Measurements from ENCODE around the gene PLCB1.

The PLCB1 gene

DNA sequence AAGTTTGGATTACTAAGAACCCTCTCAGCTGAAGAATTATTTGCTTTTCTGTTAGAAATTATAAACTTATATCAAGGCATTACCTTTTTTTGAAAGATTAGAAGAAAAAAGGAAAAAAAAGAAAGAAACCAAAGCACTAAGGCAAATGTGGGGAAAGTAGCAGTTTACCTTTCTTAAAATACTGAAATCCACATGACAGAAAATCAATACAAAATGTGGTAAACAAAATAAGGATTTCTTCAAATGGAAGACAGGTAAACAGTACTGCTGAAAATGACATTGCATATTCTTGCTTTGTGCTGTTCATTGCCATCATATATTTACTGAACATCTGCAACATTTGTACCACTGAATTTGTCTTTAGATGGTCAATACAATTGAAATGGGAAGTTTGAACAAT lies 525.6 kb downstream of the PLCB1 start:
- no peak for DNase-seq (ENCODE audit: low read depth in 2 of 2)

DNA sequence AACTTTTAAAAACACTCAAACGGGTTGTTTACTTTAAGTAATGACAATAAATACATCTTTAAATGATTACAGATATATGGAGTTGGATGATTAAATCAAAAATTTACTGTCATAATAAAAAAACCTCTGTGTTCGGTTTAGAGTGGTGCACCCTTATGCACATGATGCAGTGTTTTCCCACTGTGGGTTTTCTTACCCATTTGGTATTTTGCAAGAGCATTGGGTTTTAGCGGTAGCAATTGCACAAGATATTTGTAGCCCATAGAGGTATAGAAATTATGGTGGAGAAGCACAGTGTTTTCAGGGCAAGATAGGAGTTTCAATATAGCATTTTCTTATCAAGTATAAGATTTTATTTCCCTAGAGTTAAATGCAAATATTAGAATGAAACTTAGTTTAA lies 526.0 kb downstream of the PLCB1 start:
- no peak for DNase-seq (ENCODE audit: low read depth in 2 of 2)

DNA sequence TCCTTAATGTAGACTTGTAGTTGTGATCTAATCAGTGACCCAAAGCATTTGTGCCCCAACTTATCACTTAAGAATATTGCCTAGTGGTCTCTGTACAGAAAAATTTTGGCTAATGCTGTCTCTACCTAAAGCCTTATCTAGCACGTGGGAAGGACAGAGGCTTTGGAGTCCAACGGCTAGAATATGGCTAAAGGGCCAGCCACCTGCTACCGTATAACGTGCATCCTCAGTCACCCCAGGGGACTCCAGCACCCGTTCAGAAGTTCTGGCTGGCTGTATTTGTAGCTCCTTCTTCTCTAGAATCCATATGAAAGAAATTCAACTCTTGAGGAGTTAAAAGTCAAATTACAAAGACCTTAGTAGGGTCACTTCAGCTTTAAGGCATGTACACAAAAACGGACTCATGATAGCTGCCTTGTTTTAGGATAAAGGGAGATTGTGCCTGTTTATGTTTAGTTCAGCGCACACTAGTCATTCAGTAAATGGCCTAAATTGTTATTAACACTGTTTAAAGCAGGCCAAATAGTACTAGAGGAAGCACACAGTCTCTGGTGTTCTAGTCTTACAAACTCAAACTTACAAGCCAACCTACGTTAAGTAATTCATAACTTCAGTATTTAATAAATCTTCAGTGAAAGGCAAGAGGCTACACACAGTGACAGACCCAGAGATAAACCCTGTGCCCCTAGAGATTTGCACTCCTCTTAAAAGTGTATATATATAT lies 529.3 kb downstream of the PLCB1 start:
- DNase-seq (ENCODE audit: low read depth in 2 of 2) = no peak

DNA sequence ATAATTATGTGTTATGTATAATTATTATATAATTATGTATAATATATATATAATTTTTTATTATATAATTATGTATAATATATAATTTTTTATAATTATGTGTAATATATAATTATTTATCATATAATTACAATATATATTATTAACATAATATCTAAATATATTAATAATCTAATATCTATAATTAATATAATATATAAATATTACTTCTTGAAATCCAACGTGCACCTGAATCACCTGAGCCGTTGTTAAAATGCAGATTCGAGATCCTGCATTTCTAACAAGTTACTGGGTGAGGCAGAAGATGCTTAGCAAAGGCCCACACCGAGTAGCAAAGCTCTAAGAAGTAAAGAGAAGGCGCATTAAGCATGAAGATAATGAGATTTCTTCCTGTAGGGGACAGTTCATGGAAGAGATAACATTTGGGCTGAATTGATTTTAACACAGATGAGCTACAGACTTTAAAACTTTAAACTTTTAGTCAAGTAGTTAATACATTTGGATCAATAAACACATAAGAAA lies 530.4 kb downstream of the PLCB1 start:
- DNase-seq (ENCODE audit: low read depth in 2 of 2) = no peak

DNA sequence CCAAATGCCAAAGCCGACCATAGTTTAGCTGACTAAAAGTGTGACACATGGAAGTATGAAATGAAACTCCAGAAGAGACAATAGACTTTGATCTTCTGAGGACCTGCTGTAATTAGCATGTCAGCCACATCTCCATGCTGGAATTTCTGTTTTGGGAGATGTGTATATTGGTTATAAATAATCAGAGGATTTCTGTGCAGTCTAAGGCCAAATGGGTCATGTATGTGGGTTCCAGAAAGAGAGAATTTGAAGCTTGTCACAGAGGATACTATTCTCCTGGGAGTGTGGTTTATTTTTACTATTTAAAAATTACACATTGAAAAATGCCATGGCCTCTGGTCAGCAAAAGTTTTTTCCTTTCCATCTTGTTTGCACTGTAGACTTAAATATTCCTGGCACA lies 531.4 kb downstream of the PLCB1 start:
- DNase-seq (ENCODE audit: low read depth in 2 of 2) = no peak

DNA sequence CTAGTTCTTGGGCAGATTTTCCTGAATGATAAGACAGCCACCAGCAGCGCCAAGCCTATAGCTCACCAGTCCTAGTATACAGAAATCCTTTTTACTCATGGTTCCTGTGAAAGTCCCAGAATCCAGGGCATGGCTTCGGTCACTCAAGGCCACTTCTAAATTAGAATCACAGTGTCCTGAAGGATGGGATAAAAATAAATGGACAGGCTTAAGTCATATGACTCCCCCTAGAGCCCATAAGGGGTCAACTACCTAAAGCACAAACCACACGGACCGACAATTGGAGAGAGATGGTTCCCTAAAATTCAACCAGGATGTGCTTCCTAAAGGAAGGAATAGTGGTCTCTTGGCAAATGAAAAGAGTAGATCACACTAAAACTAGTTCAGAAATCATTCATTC lies 532.7 kb downstream of the PLCB1 start:
- DNase-seq (ENCODE audit: low read depth in 2 of 2) = no peak

DNA sequence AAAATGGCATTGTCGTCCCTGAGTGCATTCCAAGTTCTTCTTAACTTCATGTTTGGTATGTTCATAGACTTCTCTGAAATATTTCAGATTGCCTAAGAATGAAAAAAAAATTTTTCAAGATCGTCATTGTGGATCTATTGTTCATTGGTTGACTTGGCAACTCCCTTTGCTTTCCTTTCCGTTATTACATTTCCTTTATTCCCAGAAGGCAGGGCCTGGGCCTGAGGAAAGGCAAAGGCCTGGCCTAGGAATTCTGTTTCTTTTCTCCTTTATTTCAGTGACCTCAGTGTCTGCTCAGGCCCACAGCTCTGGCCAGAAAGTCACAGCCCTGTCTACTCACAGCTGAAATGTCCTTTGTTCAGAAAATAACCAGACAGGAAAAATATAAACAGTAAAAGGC lies 535.2 kb downstream of the PLCB1 start:
- DNase-seq (ENCODE audit: low read depth in 2 of 2) = no peak

DNA sequence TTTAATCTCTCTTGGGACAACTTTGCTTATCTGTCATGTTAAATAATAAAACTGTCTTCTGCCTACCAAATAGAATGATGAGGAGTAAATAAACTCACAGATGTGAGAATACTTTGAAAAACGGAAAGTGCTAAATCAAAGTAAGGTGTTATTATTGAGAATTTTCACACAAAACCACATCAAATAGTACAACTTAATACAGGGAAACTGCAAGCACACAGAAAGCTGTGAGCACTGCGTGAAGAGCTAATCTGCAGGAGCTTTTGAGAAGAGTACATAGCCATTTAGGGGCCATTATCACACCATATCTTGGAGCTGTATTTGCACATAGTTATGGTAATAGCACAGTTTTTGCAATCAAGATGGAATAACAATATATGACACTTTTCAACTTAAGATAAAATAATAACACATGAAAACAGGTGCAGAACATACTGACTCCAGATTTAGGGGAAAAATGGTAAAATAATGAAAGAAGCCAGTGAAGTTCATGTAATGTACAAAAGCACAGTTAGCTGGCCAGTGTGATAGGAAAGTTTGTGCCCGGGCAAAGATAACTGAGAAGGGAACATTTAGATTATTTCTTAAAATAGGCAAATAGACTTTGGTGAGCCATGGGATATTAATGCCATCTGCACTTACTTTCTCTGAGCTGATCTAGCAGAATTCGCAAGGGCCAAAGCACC lies 538.3 kb downstream of the PLCB1 start:
- no peak for DNase-seq (ENCODE audit: low read depth in 2 of 2)

DNA sequence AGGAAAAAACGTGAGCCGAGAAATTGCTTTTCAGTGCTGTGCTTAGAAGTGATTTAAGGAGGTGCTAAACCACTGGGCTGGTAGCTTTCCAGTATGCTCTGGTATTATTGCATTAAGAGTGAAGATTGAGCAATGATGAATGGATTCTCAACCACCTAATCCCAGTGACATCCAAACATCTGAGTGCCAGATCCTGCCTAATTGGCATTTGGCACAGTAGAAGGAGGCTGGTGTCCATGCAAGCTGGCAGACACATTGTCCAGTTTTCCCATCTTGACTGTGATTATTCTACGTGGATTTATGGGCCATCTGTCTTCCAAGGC lies 538.8 kb downstream of the PLCB1 start:
- no peak for DNase-seq (ENCODE audit: low read depth in 2 of 2)

DNA sequence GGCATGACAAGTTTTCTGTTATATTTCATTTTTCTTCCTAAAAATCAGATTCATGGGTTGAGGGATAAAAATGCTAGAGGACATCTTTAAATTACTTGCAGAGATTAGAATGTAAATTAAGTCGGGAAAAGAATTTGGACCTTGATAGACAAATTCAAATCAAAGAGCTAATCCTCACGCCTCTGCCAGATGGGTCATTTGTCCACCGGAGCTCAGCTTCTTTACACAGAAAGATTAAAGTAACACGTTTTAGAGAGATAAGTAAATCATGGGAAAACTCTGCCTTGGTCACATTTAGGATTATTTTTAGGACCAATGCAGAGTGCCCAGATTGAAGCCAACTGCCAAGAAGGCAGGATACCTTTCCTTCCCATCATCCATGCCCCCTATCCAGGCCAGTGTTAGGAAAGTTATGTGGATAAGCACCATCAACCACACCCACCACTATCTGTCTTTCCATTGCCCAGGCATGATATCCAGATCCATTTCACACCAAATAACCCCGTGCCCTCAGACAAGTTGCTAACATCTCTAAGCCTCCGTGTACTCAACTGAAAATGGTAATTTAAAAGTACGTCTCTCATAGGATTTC lies 539.4 kb downstream of the PLCB1 start:
- no peak for DNase-seq (ENCODE audit: low read depth in 2 of 2)

DNA sequence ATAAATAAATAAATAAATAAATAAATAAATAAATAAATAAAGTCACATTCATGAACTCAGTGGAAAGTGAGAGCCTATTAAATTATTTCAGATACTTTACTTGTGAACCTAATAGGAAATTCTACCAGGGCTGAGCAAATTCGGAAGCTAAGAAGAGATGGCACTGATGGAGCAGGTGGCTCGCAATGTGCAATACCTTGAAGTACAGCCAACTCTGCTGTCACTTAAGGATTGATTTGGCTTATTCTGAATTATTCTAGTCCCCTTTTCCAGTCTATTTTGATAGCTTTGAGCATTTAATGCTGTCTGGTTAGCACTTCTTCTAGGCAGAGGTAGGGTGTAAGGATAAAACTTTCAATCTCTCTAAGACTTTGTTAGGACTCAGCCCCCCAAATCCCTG lies 541.0 kb downstream of the PLCB1 start:
- no peak for DNase-seq (ENCODE audit: low read depth in 2 of 2)

DNA sequence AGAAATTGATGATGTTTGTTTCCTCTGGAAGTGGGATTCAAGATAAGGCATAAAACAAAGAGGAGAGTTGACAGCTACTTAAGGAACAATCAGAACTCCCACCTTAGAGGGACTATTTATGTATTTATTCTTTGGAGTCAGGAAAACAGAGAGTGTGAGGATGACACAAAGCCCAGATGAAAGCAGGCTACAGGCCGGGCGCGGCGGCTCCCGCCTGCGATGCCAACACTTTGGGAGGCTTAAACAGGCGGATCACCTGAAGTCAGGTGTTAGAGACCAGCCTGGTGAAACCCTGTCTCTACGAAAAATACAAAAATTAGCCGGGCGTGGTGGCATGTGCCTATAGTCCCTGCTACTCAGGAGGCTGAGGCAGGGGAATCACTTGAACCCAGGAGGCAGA lies 543.8 kb downstream of the PLCB1 start:
- no peak for DNase-seq (ENCODE audit: low read depth in 2 of 2)

DNA sequence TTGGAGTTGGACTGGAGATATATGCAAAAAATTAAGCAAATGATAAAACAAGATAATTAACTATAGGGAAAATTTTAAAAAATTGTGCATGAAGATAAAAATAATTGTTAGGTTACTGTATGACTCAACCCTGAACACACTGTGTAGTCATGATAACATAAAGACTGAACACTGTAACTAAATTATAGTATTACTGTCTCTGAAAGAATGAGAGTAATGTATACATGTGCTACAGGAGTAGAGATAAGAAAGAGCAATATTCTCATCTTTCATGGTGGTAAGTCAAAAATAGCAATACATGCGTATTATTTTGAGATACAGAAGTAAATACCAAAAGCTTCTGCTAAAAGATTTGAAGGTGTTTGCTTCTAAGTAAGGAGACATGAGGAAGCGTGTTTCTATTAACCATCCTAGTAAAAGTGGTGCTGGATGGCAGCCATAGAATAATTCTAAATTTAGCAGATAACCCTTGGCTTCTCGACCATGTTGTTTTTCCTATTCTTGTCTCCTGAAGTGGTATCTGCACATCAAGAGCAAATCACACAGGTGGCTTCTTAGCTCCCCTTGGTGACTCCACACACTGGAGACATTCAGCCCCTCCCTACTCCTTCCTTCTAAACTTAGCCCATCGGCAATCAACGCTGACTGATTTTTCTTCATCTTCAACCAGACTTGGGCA lies 546.2 kb downstream of the PLCB1 start:
- DNase-seq (ENCODE audit: low read depth in 2 of 2) = no peak

DNA sequence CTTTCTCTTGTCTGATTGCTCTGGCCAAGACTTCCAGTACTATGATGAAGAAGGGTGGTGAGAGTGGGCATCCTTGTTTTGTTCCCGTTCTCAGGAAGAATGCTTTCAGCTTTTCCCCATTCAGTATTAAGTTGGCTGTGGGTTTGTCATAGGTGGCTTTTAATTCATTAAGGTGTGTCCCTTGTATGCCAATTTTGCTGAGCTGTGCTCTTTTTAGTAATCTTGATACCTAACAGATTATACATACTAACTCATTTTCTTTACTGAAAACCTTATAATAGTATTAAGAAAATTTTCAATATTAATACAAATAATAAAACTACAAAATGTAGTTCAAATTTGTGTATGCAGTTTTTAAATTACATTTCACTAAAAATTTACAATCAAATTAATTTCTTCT lies 557.3 kb downstream of the PLCB1 start:
- DNase-seq (ENCODE audit: low read depth in 2 of 2) = no peak

DNA sequence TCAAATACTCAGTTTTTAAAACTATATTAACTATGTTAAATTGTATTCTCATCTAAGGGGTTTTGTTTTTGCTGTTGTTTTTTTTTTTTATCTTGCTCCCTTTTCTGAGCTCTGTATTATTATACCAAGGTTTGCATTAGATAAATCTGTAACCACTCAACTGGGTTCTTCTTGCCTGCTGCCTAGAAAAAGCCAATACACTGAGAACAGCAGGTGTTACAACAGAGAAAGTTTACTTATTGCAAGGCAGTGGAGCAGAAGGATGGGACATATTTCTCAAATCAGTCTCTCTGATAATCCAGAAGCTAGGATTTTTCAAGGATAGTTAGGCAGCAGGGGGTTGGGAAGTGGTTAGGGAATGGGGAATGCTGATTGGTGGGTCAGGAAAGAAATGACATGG lies 558.0 kb downstream of the PLCB1 start:
- DNase-seq (ENCODE audit: low read depth in 2 of 2) = no peak

DNA sequence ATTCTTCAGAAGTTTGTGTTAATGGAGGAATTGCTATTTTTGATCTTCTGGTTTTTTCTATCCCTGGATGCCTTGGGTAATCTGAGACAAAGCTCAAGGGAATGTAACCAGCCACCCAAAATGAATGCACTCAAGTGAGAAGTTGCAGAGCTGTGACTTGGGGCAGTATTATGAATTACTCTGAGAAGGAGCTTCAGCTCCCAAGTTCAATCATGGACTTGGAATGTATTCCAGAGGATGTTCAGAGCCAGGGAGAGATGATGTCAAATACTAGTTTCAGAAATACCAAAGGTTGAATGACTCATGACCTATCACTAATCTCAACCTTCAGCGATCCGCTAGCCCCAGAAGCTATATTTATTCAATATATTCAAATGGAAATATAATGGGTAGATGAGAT lies 561.6 kb downstream of the PLCB1 start:
- DNase-seq (ENCODE audit: low read depth in 2 of 2) = no peak

DNA sequence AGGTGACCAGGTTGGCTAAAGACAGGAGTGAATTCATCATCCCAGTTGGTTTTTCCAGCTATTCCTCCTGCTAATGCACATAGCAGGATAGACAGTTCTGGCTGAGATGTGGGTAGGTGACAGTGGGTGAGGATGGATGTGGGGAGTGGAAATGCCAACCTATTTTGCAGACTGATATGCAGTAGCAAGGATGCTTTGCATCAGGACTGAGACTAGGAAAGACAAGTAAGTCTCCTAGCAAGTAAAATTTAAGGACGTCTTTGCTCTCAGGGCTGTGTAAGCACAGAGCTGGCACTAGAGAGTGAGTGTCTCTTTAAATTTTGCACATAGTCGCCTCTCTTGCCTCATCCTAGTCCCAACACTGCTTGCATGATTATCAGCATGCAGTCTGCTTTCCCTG lies 568.7 kb downstream of the PLCB1 start:
- no peak for DNase-seq (ENCODE audit: low read depth in 2 of 2)

DNA sequence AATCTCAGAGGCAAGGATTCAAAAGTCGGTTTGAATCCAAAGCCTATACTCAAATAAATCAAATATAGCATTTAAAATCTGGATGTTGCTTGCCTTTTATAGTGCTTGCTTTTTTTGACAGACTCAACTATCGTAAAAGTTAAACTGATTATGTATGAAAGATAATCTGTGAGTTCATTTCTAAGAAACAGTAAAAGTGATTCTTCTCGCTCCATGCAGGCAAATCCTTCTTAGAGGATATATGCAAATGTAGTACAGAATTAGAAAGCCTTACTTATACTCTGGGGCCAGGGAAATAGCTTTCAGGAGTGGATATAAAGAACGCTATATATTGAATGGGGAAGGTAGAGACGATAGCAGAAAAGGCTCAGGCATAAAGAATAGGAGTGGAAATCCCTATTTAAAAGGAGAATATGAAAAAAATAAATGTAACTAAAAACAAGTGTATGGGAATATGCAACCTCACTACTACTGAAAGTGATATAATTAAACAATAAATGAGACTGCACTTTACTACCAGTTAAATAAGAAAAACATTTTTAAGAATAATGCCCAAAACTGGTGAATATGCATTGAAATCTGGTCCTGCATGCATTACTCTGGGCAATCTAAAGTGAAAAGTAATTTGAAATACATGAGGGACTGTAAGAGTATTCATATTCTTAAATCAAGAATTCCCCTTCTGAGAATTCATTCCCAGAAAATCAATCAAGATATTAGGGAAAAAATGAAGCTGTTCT lies 575.1 kb downstream of the PLCB1 start:
- no peak for DNase-seq (ENCODE audit: low read depth in 2 of 2)

DNA sequence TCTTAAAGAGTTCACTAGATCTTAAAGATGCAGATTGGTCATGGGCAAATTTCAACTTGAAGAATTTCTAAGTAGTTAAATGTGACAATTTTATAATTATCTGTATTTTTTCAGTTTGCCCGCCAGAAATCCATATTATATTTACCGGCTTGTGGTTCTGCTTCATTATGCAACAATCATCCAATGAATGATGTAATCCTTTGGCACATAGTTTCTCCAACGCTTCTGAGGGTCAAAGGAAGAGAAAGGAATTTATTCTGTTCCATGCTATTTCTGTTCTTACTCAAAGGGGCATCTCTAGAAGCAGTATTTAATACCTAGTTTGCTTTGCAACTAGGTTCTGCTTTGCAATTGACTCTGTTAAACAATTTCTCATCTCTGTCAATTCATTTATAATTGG lies 577.6 kb downstream of the PLCB1 start:
- no peak for DNase-seq (ENCODE audit: low read depth in 2 of 2)

DNA sequence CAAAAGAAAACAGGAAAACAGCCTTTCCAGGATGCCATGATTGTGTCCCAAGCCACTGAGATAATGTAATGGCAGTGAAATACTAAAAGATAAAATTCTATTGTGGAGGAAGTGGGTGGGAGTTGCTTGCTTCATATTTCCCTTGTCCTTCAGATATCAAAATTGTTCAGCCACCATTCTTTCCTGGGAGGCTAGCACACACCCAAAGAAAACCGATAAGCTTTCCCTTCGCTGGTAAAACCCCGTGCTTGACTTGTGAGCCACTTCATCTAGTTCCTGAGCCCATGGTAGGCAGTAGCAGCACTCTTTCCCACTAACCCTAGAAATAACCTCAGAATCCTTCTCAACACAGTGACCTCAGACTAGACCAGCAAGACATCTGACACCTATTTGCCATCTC lies 579.4 kb downstream of the PLCB1 start:
- DNase-seq (ENCODE audit: low read depth in 2 of 2) = no peak

DNA sequence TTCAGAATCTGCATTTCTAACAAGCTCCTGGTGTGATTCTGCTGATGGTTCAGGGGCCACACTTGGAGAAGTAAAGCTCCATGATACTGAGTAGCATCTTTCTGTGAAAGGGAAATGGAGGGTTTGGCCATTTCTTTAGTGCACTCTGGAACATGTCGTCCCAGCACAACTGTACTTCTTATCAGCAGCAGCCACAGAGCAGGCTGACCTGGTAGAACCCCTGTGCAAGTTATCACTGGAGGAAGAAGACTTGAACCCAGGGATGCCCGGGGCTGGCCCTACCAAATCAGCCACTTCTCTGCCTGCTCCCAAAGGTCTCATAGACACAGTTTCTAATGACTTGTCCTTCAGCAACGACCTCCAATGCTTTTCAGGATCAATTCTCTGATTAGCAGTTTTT lies 582.1 kb downstream of the PLCB1 start:
- no peak for DNase-seq (ENCODE audit: low read depth in 2 of 2)

DNA sequence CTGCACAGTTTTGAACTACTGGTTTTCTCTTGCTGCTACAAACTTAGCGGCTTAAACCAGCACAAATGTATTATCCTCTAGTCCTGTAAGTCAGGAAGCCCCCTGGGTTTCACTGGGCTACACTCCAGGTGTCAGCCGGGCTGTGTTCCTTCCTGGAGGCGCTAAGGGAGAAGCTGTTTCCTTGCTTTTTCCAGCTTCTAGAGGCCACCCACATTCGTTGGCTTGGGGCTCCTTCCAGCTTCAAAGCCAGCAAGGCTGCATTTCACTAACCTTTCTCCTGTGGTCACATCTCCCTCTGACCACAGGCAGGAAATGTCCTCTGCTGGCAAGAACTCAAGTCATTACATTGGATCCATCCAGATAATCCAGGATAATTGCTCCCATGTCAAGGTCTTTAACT lies 586.2 kb downstream of the PLCB1 start:
- DNase-seq (ENCODE audit: low read depth in 2 of 2) = no peak

Measured in stimulated activated CD8-positive, alpha-beta memory T cell treated with anti-CD3 and anti-CD28 coated beads, Interleukin-2, amount 100 ng/mL, for 1 hour (primary cell).